ENCODE data around the gene METTL18.
"Not testable (repeated sequence)": the region's sequence is repeated elsewhere in the genome, so short reads cannot be mapped to it uniquely, and the experiment has no call there.

Gene METTL18

GRCh38 chr1:169794530-169795416 is at the start of gene METTL18:
Gene METTL18, minus strand, starts transcription at chr1:169794907. Its CDS starts 1,212 bp downstream, at chr1:169793695.
- DNase-seq (ENCODE audit: low spot score) = peak; percentile 93

DNA sequence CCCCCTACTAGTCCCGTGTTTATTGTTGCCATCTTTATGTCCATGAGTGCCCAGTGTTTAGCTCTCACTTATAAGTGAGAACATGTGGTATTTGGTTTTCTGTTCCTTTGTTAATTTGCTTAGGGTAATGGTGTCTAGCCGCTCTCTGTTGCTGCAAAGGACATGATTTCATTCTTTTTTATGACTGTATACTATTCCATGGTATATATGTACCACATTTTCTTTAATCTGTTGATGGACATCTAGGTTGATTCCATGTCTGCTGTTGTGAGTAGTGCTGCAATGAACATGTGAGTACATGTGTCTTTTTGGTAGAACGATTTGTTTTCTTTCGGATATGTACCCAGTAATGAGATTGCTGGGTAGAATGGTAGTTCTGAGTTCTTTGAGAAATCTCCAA is 44.2 kb upstream of the METTL18 start:
- no peak for DNase-seq (ENCODE audit: low spot score)

DNA sequence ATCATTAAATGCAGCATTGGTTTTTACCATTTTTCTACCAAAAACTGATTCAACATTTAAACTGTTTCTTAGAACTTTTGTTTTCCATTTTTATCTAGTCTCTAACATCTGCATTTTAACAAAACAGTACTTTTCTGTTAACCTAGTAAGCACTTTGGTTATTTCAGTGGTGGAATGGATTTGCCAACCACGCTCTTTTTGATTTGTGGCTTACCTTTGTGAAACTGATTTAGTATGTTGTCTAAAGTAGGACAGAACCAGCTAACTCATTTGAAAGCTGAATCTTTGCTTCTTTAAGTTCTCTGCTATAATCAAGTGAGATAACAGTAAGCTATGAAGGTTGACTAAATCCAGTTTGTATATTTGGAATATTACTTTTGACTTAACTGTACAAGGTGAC is 41.5 kb upstream of the METTL18 start:
- DNase-seq (ENCODE audit: low spot score) = no peak

GRCh38 chr1:169835647-169836046 is 40.9 kb upstream of the METTL18 start:
- DNase-seq (ENCODE audit: low spot score) = no peak

DNA sequence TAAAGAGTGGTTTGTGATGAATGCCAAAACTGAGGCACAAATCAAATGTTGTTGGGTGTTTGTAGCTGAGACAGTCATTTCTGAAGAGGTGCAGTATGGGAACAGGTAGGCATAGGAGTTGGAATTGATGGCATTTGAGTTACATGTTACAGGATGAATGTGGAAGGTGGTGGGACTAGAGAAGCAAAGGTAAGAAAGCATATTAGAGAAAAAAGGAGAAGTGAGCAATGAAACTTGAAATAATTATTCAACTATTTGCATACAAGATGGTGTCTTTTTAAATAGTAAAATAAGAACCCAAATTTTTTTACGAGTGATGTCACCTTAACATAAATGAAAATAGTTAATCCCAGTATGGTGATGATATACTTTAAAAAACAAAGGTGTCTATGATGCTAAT is 40.2 kb upstream of the METTL18 start:
- DNase-seq (ENCODE audit: low spot score) = no peak

DNA sequence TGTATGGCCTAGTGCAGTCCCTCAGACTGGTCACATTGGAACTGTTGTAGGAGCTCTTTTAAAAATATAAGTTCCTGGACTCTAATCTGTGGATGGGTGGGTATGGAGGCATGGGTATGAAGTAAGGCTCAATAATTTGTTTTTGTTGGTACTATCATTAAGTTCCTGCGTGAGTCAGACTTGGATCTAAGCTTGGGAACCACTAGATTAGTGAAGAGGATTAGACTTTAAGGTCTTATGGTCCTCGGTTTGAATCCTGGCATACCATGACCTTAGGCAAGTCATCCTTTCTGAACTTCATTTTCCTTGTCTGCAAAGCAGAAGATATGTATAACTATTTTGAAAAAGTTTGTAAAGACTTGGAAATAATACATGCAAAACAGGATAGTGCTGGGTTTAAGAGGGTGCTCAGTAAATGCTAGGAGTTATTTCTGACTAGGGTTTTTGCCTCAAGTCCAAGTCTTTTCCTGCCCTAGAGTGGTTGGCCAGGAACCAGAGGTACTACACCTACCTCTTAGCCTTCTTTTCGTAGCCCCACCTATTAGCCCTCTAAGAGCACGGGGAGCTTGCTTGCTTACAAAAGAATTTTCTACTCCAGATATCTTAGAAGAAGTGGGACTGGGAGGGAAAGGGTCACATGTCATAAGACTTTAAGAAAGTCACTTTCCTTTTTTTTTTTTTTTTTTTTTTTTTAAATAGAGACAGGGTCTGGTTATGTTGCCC is 38.6 kb upstream of the METTL18 start:
- DNase-seq (ENCODE audit: low spot score) = no peak

DNA sequence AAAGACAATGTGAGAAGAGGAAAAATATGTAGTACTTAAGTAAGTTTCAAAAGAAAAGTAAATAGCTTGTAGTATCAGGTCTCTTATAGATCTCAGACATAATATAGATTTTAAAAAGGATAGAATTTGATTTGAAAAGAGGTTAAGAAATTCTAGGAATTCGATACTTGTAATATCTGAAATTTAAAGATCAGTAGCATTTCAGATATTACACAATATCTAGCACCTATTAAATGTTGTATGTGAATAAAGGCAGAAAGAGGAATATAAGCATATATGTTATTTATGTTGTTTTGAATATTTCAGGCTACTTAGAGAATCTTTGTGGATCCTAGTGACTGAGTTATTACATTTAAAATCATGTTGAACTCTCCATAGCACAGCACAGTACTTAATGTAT is 35.0 kb upstream of the METTL18 start:
- DNase-seq (ENCODE audit: low spot score) = no peak

DNA sequence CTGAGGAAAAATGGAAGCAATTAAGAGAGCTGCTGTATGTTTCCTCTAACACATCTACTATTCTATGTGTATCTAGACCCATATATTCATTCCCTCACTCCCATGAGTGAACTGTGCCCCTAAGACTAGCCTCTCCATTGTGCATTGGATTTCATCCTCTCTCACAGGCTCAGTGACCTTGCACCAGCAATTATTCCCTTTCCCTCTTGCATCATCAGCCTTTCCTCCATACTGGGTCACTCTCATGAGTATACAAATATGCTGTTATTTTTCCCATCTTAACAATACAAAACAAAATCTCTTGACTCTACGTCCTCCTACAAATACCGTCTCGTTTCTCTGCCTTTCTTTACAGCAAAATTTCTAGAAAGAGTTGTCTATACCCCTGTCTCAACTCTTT is 29.4 kb upstream of the METTL18 start:
- no peak for DNase-seq (ENCODE audit: low spot score)

GRCh38 chr1:169821500-169821899 is 26.8 kb upstream of the METTL18 start:
- DNase-seq (ENCODE audit: low spot score) = no peak

- DNase-seq (ENCODE audit: low spot score) = no peak
Measured at GRCh38 chr1:169816617-169817016, 21.9 kb upstream of the METTL18 start.

DNA sequence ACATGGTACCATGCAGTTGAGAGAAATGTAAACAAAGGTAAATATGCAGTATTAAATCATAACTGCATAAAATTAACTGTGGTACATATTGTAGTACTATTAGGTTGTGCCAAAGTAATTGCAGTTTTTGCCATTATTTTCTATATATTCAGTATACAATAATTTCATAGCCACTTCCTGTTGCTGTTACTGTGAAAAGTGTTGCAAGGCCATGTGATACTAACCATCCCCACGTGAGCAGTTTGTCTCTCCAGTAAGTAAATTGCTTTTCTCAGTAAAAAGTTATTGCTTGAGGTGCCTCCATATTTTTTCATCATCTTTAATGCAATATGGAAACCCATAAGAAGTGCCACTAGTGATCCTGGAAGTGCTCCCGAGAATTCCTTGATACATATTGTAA is 19.6 kb upstream of the METTL18 start:
- DNase-seq (ENCODE audit: low spot score) = no peak

DNA sequence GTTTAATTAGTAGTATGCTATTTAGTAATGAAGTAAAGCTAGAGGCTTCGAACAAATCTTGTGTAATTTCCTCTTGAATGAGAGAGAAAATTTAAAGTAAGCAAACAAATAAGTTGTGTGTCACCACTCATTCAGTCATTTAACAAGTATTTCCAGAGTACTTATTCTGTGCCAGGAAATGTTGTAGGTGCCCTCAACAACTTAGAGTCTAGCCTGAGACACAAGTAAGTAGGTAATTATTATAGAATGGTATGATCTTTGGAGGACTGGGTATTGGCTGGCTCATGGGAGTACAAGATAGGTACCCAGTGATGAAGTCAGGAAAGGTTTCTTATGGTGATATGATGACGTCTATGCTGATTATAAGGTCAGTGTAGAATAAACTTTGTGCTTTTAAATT is 17.4 kb upstream of the METTL18 start:
- DNase-seq (ENCODE audit: low spot score) = no peak

DNA sequence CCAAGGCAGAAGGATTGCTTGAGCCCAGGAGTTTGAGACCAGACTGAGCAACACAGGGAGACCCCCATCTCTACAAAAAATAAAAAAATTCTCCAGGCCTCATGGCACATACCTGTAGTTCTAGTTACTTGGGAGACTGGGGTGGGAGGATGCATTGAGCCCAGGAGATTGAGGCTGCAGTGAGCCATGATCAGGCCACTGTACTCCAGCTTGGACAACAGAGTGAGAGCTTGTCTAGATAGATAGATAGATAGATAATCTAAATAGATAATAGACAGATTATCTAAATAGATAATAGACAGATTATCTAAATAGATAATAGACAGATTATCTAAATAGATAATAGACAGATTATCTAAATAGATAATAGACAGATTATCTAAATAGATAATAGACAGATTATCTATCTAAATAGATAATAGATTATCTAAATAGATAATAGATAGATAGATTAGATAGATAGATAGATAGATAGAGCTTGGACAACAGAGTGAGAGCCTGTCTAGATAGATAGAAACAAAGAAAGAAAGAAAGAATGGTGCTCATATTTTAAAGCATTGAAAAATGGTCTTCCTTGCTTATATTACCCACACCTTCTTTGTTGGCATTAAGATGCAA is 16.8 kb upstream of the METTL18 start:
- DNase-seq (ENCODE audit: low spot score) = not testable (repeated sequence)

DNA sequence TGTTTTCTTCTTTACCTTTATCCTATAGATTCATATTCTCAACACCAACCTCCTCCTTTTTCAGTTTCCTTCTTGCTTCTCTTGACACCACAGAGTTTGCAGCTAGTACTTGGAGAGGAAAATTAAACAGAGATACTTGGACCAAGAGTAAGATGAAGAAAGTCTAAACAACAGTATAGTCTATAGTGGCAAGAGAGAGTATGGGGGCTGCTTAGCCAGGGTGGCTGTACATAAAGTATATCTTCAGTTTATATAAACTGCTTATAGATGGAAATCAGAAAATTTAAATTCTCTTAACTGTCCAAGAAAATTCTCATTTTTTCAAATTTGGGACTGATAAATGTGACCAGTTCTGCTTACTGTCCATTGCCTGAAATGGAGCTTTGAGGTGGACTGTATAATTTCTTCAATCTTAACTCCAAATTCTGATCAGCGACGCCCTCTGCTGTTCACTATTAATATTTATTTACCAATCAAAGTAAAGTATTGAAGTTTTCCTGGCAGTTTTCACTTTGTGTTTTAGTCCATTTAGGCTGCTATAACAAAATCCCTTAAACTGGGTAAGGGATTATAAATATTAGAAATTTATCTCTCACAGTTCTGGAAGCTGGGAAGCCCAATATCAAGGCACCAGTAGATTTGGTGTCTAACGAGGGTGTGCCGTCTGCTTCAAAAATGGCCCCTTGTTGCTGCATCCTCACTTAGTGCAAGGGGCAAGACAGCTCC is 14.8 kb upstream of the METTL18 start:
- peak; percentile 56 for DNase-seq (ENCODE audit: low spot score)

GRCh38 chr1:169804941-169805340 is 10.2 kb upstream of the METTL18 start:
- DNase-seq (ENCODE audit: low spot score) = no peak

- DNase-seq (ENCODE audit: low spot score) = no peak
Measured at GRCh38 chr1:169802888-169803287, 8.2 kb upstream of the METTL18 start.

DNA sequence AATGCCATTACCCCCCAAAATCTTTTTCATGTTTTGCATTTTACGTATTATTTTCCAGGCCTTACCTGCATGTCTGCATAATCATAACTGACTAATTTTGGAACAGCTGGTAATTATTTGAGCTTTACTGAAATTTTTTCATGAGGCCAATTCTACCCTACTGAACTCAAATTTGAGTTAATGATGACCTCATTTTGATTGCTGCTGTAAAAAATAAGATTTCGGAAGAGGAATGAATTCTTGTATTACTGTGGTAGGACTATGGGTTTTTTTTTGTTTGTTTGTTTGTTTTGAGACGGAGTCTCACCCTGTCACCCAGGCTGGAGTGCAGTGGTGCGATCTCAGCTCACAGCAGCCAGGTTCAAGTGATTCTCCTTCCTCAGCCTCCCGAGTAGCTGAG is 2.6 kb upstream of the METTL18 start:
- DNase-seq (ENCODE audit: low spot score) = no peak

DNA sequence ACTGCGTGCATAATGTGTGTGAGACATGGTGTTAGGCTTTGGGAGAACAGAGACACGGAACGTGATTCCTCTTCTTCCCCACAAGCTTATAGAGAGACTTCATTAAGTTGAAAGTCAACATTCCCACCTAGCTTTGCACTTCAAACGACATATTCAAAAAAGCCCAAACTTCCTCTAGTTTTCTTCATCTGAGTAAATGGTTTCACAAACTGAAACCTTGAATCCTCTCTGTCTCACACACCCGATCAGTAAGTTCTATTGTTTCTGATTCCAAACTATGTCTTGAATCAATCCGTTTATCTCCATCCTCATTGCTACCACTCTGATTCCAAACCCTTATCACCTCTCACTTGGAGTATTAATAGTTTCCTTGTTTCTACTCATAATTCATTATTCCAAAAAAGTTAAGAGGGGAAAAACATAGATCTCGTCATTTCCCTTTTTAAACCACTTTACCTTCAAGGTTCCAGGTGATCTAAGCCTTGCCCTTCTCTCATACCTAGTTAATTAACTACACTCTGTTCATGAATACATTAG is 1.6 kb upstream of the METTL18 start:
- DNase-seq (ENCODE audit: low spot score) = no peak

DNA sequence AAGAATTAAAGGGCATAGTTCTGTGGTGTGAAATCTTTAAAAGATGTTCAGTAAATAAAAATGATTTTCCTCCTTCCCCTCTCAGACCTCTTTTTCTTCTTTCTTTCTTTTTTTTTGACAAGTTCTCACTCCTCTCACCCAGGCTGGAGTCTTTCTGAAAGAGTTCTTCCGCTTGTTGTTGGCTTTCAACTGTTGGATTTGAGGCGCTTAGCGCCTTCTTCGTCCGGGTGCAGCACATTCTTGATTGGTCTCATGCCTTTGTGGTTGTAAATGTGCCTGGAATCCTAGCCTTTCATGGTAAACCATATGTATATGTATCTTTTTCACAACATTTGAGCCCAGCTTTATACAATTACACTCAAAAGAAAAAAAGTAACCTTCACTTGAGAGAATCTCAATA is 980 bp upstream of the METTL18 start:
- no peak for DNase-seq (ENCODE audit: low spot score)

GRCh38 chr1:169793730-169794129 is 977 bp downstream of the METTL18 start:
- DNase-seq (ENCODE audit: low spot score) = no peak

GRCh38 chr1:169788402-169788801 is 6.3 kb downstream of the METTL18 start:
- no peak for DNase-seq (ENCODE audit: low spot score)

GRCh38 chr1:169786974-169787373 is 7.7 kb downstream of the METTL18 start:
- no peak for DNase-seq (ENCODE audit: low spot score)

Measured in CD4-positive, alpha-beta T cell treated with Interleukin-15 for 4 hours (primary cell).